A673 (cell line): Measurements from ENCODE around the gene NSD2. TPM values are rescaled to one million over a fixed set of nuclear protein-coding genes. Genes with fewer than 3 reads are reported as not detected.

Experiments
- BruUV-seq: library from RNA; stranded (reverse); fragments of 400-500 nt; replicated peaks from 2 replicates; lab custom pipeline; 2021; lab: Mats Ljungman, UMichigan
- CTCF ChIA-PET: fragments of 300-600 bp; sonication (Branson Sonifier 250); formaldehyde crosslinking; loops from one replicate; lab custom pipeline; 2022; ENCODE audit warnings: antibody characterized with exemption; lab: Charles Lee
- POLR2A ChIA-PET: fragments of 300-600 bp; sonication (Branson Sonifier 250); formaldehyde crosslinking; loops from one replicate; lab custom pipeline; 2022; ENCODE audit warnings: antibody characterized with exemption; ENCODE audit not compliant: low non-redundant PET; lab: Charles Lee
- DNase-seq: peaks from one replicate; pipeline ENCODE4 v3.0.0-alpha.2; 2015; ENCODE audit warnings: low spot score
- H3K27ac ChIP-seq: fragments of 200-600 bp; sonication (generic); 2 replicates; pipeline ENCODE4 v1.5.1; 2016; ENCODE audit warnings: mixed run types, low read depth, mild to moderate bottlenecking, mixed read lengths, antibody characterized with exemption, low read length; ENCODE audit not compliant: poor library complexity, severe bottlenecking
- H3K27me3 ChIP-seq: fragments of 200-600 bp; sonication (generic); replicated peaks from 2 replicates; pipeline ENCODE4 v1.6.1; 2017; ENCODE audit warnings: mixed run types, low read depth, mild to moderate bottlenecking, mixed read lengths, antibody characterized with exemption, low read length; ENCODE audit not compliant: insufficient read depth, poor library complexity
- H3K36me3 ChIP-seq: fragments of 200-600 bp; sonication (generic); 2 replicates; pipeline ENCODE4 v1.6.1; 2016; ENCODE audit warnings: mixed run types, mild to moderate bottlenecking, mixed read lengths, antibody characterized with exemption, low read length; ENCODE audit not compliant: insufficient read depth, poor library complexity, severe bottlenecking
- H3K4me1 ChIP-seq: fragments of 200-600 bp; sonication (generic); 2 replicates; pipeline ENCODE4 v1.6.1; 2017; ENCODE audit warnings: mixed run types, mild to moderate bottlenecking, mixed read lengths, antibody characterized with exemption, low read length; ENCODE audit not compliant: insufficient read depth, poor library complexity, severe bottlenecking
- H3K4me3 ChIP-seq: fragments of 200-600 bp; sonication (generic); 2 replicates; pipeline ENCODE4 v1.5.1; 2016; ENCODE audit warnings: low read depth, mixed run types, mild to moderate bottlenecking, mixed read lengths, low read length; ENCODE audit not compliant: poor library complexity, severe bottlenecking
- H3K9me3 ChIP-seq: fragments of 200-600 bp; sonication (generic); 2 replicates; pipeline ENCODE4 v1.6.1; 2016; ENCODE audit warnings: mixed run types, low read depth, mild to moderate bottlenecking, mixed read lengths, antibody characterized with exemption, low read length; ENCODE audit not compliant: poor library complexity, severe bottlenecking
- CTCF ChIP-seq: fragments of 300-800, 200-600 bp; sonication (generic); conservative IDR thresholded peaks from 2 replicates; pipeline ENCODE4 v1.5.1; 2017; ENCODE audit warnings: low read depth, mild to moderate bottlenecking, antibody characterized with exemption, low read length, moderate library complexity, mixed read lengths
- EZH2 ChIP-seq: fragments of 200-600 bp; sonication (generic); IDR thresholded peaks from 2 replicates; pipeline ENCODE4 v1.6.1; 2017; ENCODE audit warnings: borderline replicate concordance, low read depth, mild to moderate bottlenecking, mixed read lengths, antibody characterized with exemption, low read length; ENCODE audit not compliant: poor library complexity, severe bottlenecking
- intact Hi-C: fragments of 100-400 bp; cut with micrococcal nuclease; formaldehyde crosslinking; loops from one replicate; pipeline ENCODE4 v1.10.0; 2022; ENCODE audit not compliant: unreplicated experiment
- total RNA-seq: library from RNA; stranded (reverse); gene quantifications from 2 replicates; pipeline ENCODE4 v1.2.3, GENCODE V29; 2021

The NSD2 gene
- total RNA-seq, 1 experiment from 2014 or later = 227 TPM

DNA sequence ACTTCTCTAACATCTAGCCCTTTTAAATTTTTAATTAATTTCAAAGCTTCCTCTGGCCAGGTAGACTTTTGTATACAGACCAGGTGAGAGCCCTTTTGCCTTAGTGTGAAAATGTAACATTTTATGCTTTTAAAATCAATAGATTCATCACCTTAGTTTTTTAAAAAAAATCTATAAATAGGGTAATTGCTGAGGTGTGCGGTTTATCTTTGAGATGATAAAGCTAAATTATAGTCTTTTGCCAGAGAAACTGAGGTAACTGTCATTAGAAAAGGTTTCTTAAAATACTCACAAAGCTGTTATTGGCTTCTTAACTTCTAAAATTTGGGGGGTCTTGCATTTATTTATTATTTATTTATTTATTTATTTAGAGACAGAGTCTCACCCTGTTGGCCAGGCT lies 74.7 kb downstream of the NSD2 start:
- no TSS peak for BruUV-seq
- H3K36me3 ChIP-seq = peaks cover 77% of the 10 kb centered on the region
- no peak overlapping the region for H3K27ac ChIP-seq
- TF ChIP-seq EZH2 (no peak), CTCF (no peak)
- POLR2A ChIA-PET = no interaction called here
- no peak for DNase-seq
- no peaks in the 10 kb centered on the region for H3K27me3 ChIP-seq
- no peaks in the 10 kb centered on the region for H3K9me3 ChIP-seq
- no peak overlapping the region for H3K4me3 ChIP-seq
- CTCF ChIA-PET = no interaction called here
- H3K4me1 ChIP-seq = no peaks in the 10 kb centered on the region
- intact Hi-C loops = no loop called here

- intact Hi-C loops = no loop called here
- no peaks in the 10 kb centered on the region for H3K9me3 ChIP-seq
- BruUV-seq = no TSS peak
Measured at GRCh38 chr4:1948232-1948631, 77.0 kb downstream of the NSD2 start.

GRCh38 chr4:1948892-1949436 lies 77.8 kb downstream of the NSD2 start:
- H3K4me1 ChIP-seq = no peaks in the 10 kb centered on the region
- ChIA-PET POLR2A (no interaction called here), CTCF (no interaction called here)
- H3K9me3 ChIP-seq = no peaks in the 10 kb centered on the region
- no peaks in the 10 kb centered on the region for H3K27me3 ChIP-seq
- no peak for DNase-seq
- H3K36me3 ChIP-seq = peaks cover 74% of the 10 kb centered on the region
- intact Hi-C loops = no loop called here
- TF ChIP-seq EZH2 = no peak
- BruUV-seq = no TSS peak
- no peak overlapping the region for H3K4me3 ChIP-seq
- H3K27ac ChIP-seq = no peak overlapping the region

More at GRCh38 chr4:1948232-1948631, 77.0 kb downstream of the NSD2 start:
- no peak for DNase-seq
- peaks cover 75% of the 10 kb centered on the region for H3K36me3 ChIP-seq
- H3K27me3 ChIP-seq = no peaks in the 10 kb centered on the region
- H3K4me3 ChIP-seq = no peak overlapping the region
- TF ChIP-seq EZH2 (no peak), CTCF (no peak)
- no peak overlapping the region for H3K27ac ChIP-seq
- CTCF ChIA-PET = no interaction called here
- no peaks in the 10 kb centered on the region for H3K4me1 ChIP-seq
- POLR2A ChIA-PET = no interaction called here

DNA sequence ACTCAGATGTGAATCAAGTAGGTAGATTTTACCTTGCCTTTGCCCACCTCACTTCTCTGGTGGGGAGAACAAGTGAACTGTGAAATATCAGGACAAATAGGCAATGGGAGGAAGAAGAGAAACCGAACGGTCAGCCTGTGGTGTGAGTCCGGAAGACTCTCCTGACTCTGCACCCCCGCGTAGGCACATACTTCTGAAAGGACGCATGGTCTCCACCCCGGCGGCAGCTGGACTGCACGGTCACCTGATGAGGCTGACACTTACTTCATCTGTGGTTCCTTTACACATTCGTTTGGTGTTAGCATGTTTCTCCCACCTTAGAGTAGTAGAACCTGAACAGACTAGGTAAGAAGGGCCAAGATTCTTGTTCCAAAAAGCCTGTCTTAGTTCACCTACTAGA lies 79.2 kb downstream of the NSD2 start:
- H3K9me3 ChIP-seq = no peaks in the 10 kb centered on the region
- no peaks in the 10 kb centered on the region for H3K27me3 ChIP-seq
- TF ChIP-seq EZH2 = no peak
- TF ChIP-seq CTCF = no peak
- POLR2A ChIA-PET = no interaction called here
- no peak overlapping the region for H3K27ac ChIP-seq
- H3K4me3 ChIP-seq = no peak overlapping the region
- intact Hi-C loops = no loop called here
- BruUV-seq = no TSS peak
- no peaks in the 10 kb centered on the region for H3K4me1 ChIP-seq
- peaks cover 75% of the 10 kb centered on the region for H3K36me3 ChIP-seq
- CTCF ChIA-PET = no interaction called here
- DNase-seq = no peak
